Measurements from ENCODE around the gene NAA20. TPM values are rescaled to one million over a fixed set of nuclear protein-coding genes. Genes with fewer than 3 reads are reported as not detected.

Gene NAA20
- total and polyA plus RNA-seq, 2 of the 13 experiments (the other 11 are each of a cell fraction or from before 2014, with no cell fraction given) = 81.9 to 82.8 TPM

DNA sequence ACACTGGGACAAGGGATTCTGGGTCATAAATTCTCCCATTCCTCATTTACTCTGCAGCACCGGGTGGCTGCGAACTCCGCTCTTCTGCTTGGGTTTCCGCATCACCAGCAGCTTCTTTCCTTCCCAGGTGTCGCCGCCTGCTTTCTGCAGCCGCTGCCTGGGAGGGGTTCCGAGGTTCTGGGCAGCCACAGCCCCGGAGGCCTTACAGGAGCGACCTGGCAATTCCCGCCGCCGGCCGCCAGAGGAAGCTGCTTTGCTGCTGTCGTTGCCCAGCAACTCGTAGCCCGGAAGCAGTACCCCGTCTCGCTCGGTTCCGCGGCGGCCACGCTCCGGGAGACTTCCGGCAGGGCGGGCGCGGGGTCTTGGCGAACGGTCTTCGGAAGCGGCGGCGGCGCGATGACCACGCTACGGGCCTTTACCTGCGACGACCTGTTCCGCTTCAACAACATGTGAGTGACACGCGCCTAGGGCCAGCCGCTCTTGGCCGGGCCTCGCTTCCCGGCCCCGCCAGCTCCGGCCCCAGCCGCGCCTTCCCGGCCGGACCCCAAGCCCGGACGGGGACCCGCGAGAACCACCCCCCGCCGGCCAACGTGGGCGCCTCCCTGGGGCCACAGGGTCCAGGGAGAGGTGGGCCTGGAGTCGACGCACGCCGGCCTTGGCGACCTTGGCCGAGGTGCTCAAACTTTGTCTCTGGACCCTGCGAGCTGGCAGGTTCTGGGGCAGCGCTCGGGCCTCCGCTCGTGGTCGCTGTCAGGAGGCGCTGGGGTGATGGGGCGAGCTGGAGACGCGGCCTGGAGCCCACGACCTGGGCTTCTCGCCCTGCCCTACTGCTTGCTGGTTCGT lies at the start of gene NAA20 (continued):
- TF ChIP-seq, protein P1, sequence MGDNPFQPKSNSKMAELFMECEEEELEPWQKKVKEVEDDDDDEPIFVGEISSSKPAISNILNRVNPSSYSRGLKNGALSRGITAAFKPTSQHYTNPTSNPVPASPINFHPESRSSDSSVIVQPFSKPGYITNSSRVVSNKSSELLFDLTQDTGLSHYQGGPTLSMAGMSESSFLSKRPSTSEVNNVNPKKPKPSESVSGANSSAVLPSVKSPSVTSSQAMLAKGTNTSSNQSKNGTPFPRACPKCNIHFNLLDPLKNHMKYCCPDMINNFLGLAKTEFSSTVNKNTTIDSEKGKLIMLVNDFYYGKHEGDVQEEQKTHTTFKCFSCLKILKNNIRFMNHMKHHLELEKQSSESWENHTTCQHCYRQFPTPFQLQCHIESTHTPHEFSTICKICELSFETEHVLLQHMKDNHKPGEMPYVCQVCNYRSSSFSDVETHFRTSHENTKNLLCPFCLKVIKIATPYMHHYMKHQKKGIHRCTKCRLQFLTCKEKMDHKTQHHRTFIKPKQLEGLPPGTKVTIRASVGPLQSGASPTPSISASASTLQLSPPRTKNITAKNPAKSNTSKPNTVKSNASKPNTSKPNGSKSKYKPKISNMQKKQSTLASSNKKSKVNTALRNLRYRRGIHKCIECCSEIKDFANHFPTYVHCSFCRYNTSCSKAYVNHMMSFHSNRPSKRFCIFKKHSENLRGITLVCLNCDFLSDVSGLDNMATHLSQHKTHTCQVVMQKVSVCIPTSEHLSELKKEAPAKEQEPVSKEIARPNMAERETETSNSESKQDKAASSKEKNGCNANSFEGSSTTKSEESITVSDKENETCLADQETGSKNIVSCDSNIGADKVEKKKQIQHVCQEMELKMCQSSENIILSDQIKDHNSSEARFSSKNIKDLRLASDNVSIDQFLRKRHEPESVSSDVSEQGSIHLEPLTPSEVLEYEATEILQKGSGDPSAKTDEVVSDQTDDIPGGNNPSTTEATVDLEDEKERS (CRISPR knock-in tag; IDR thresholded peaks at IDR 0.05) = peak; percentile 96
- TF ChIP-seq CREM (IDR thresholded peaks at IDR 0.05) (peak; percentile 66), CREM (CRISPR knock-in tag; IDR thresholded peaks at IDR 0.05) (0 out of 2 replicates have a peak, but pooled peaks have one; percentile 28), ISX (CRISPR knock-in tag; conservative IDR thresholded peaks at IDR 0.05) (peak; percentile 76), PHF8 (CRISPR knock-in tag; IDR thresholded peaks at IDR 0.05) (peak; percentile 95), ZNF264 (CRISPR knock-in tag; IDR thresholded peaks at IDR 0.05) (no peak; the same call in 1 of the 2 replicates), ZNF616 (CRISPR knock-in tag; IDR thresholded peaks at IDR 0.05; ENCODE audit: low read depth) (0 out of 2 replicates have a peak, but pooled peaks have one; percentile 78), ZNF773 (CRISPR knock-in tag; IDR thresholded peaks at IDR 0.05; ENCODE audit: borderline replicate concordance) (peak; percentile 91; the same call in 1 of the 2 replicates), CENPX (CRISPR knock-in tag; IDR thresholded peaks at IDR 0.05) (no peak), JARID2 (CRISPR knock-in tag; IDR thresholded peaks at IDR 0.05; ENCODE audit: insufficient replicate concordance) (no peak), ATRX (CRISPR knock-in tag; IDR thresholded peaks at IDR 0.05; ENCODE audit: borderline replicate concordance) (no peak), MYNN (CRISPR knock-in tag; IDR thresholded peaks at IDR 0.05; ENCODE audit: low read depth) (no peak)
- TF ChIP-seq, protein P2, sequence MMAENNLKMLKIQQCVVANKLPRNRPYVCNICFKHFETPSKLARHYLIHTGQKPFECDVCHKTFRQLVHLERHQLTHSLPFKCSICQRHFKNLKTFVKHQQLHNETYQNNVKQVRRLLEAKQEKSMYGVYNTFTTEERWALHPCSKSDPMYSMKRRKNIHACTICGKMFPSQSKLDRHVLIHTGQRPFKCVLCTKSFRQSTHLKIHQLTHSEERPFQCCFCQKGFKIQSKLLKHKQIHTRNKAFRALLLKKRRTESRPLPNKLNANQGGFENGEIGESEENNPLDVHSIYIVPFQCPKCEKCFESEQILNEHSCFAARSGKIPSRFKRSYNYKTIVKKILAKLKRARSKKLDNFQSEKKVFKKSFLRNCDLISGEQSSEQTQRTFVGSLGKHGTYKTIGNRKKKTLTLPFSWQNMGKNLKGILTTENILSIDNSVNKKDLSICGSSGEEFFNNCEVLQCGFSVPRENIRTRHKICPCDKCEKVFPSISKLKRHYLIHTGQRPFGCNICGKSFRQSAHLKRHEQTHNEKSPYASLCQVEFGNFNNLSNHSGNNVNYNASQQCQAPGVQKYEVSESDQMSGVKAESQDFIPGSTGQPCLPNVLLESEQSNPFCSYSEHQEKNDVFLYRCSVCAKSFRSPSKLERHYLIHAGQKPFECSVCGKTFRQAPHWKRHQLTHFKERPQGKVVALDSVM (CRISPR knock-in tag; IDR thresholded peaks at IDR 0.05) = peak; percentile 92
- TF ChIP-seq, protein P3, sequence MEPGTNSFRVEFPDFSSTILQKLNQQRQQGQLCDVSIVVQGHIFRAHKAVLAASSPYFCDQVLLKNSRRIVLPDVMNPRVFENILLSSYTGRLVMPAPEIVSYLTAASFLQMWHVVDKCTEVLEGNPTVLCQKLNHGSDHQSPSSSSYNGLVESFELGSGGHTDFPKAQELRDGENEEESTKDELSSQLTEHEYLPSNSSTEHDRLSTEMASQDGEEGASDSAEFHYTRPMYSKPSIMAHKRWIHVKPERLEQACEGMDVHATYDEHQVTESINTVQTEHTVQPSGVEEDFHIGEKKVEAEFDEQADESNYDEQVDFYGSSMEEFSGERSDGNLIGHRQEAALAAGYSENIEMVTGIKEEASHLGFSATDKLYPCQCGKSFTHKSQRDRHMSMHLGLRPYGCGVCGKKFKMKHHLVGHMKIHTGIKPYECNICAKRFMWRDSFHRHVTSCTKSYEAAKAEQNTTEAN (CRISPR knock-in tag; conservative IDR thresholded peaks at IDR 0.05) = peak; percentile 89
- TF ChIP-seq, protein P4, sequence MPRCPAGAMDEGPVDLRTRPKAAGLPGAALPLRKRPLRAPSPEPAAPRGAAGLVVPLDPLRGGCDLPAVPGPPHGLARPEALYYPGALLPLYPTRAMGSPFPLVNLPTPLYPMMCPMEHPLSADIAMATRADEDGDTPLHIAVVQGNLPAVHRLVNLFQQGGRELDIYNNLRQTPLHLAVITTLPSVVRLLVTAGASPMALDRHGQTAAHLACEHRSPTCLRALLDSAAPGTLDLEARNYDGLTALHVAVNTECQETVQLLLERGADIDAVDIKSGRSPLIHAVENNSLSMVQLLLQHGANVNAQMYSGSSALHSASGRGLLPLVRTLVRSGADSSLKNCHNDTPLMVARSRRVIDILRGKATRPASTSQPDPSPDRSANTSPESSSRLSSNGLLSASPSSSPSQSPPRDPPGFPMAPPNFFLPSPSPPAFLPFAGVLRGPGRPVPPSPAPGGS (CRISPR knock-in tag; IDR thresholded peaks at IDR 0.05) = peak; percentile 85; the same call in 1 of the 2 replicates
- TF ChIP-seq, protein P5, sequence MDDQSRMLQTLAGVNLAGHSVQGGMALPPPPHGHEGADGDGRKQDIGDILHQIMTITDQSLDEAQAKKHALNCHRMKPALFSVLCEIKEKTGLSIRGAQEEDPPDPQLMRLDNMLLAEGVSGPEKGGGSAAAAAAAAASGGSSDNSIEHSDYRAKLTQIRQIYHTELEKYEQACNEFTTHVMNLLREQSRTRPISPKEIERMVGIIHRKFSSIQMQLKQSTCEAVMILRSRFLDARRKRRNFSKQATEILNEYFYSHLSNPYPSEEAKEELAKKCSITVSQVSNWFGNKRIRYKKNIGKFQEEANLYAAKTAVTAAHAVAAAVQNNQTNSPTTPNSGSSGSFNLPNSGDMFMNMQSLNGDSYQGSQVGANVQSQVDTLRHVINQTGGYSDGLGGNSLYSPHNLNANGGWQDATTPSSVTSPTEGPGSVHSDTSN (CRISPR knock-in tag; IDR thresholded peaks at IDR 0.05; ENCODE audit: borderline replicate concordance) = no peak
- TF ChIP-seq, protein P6, sequence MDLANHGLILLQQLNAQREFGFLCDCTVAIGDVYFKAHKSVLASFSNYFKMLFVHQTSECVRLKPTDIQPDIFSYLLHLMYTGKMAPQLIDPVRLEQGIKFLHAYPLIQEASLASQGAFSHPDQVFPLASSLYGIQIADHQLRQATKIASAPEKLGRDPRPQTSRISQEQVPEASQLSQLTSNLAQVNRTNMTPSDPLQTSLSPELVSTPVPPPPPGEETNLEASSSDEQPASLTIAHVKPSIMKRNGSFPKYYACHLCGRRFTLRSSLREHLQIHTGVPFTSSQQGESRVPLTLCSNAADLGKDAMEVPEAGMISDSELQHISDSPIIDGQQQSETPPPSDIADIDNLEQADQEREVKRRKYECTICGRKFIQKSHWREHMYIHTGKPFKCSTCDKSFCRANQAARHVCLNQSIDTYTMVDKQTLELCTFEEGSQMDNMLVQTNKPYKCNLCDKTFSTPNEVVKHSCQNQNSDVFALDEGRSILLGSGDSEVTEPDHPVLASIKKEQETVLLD (CRISPR knock-in tag; IDR thresholded peaks at IDR 0.05; ENCODE audit: low read depth) = peak; percentile 99
